GM21576 (cell line): Measurements from ENCODE around the gene EDN3.
"Not testable (repeated sequence)": the region's sequence is repeated elsewhere in the genome, so short reads cannot be mapped to it uniquely, and the experiment has no call there.

Experiments used
- ATAC-seq: cut with Tn5 transposase; IDR thresholded peaks from one replicate; pipeline ENCODE4 v1.9.1; 2021; ENCODE audit warnings: mild to moderate bottlenecking, moderate library complexity; ENCODE audit not compliant: unreplicated experiment

Gene EDN3

DNA sequence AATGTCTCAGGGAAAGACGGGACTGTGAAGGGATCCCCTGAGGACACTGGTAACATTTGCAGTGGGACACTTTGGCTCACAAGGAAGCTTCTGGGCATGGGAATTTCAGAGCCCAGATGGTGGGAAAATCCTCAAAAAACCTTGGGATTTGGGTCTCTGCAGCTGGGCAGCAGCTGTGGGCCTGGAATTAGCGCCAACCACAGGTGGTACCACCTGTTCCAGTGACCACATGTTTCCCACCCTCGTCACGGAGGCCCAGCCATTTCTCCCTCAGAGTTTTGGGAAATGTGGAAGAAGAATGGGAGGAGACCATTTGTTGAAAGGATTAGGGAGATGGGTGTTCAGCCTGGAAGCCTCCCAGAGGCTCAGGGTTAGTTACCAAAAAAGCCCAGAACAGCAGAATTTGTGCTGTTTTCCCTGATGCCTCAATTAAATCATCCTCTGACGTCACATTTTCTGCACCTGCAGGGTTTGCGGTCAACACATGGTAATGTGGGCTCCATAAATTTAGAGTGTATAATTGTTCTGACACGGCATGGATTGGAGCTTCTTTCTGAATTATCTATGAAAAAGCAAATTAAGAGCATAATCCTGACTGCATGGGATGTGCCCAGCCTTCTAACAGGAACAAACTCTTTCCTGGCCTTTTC is 34.4 kb downstream of the EDN3 start:
- no peak for ATAC-seq

DNA sequence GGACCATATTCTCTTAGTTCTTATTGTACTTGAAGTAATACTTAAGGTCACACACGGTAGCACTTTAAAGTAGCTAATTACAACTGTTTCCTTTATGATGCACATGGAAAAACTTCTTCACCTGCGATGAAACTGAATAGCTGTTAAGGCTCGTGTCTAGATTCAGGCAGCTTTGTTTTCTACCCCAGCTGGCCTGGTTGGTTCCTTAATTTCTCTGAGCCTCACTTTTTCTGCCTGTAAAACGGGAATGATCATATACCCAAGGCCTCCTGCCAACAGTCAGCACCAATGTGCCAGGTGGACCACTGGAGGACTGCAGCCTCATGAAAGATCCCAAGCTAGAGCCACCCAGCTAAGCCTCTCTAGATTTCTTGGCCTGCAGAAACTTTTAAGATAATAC is 35.0 kb downstream of the EDN3 start:
- ATAC-seq, result no peak

DNA sequence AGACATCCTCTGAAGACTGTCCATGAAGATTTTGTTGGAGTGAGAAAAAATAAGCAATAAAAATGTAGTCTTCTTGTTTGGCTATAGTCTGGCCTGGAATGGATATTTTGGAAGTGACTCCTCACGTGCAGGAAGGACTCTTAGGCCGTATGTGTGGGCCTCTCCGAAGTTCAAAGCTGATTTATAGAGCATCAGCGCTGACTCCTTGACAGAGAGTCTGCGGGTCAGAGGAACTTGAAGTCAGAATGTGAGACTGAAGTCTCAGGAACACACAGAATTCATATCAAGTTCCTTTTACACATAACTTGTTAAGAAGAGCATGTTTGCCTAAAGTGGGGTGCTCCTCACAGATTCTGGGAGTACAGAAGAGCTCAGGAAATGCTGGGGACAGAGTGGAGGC is 36.1 kb downstream of the EDN3 start:
- no peak for ATAC-seq

DNA sequence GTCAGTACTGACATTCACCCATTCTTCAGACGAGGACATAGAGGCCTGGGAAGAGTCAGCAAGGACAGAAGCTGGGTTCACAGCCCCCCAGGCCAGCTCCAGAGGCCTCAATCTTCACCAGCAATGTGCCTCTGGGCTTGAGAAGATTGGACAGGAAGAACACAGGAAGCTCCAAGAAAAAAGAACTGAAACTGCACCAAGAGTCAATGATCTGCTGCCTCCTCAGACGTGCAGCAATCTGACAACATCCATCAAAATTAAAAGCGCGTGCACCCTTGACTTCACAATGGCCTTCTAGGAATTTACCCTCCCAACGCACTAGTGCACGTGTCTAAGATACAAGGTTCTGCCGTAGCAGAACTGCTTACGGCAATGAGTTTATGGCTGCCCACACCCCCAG is 38.0 kb downstream of the EDN3 start:
- not testable (repeated sequence) for ATAC-seq

DNA sequence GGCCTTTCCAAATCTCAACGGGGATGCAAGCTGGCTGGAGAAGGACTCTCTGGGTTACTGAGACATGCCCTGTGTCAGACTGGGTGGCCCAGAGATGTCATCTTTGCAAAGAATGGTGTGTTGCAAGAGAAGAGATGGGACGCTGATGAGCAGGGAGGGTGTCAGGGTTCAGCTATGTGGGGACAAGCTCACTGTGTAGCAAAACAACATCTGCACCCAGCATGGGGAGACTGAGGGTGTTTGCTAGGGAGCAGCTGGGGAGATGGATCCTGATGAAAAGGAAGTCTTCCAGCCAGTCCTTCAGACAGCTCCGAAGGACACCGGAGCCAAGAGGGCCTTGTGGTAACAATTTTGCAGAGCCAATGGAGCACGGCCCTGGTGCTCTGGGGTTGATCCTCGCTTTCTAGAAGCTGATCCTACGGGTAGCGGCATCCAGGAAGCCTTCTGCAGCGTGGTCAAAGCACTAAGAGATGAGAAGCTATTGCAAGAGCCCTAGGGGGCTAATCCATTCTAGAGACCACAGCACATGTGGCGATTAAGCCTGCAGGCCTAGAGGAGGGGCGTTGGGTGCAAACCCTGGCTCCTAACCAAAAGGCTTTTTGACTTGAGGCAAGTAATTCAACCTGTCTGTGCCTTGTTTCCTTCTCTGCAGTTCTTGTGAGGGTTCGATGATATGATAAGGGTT is 39.9 kb downstream of the EDN3 start:
- ATAC-seq, result no peak

DNA sequence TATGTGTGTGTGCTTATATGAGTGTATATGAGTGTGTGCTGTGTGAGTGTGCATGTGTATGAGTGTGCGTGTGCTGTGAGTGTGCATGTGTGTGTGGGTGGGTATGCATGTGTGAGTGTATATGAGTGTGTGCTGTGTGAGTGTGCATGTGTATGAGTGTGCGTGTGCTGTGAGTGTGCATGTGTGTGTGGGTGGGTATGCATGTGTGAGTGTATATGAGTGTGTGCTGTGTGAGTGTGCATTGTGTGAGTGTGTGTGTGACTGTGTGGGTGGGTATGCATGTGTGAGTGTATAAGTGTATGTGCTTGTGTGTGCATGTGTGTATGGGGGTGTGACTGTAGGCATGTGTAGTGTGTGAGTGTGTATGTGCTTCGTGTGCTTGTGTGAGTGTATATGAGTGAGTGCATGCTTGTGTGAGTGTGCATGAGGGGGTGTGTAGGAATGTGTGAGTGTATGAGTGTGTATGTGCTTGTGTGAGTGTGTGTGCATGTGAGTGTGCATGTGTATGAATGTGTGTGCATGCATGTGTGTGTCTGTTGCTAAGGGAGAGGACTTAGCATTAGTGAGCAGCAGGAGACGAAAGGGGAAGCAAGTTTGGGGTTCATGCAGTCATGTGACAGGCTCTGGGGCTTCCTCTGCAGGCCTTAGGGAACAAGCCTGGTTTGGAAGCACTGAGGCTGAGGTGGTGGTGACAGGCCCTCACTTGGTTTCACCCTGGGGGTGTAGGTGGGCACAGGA is 41.0 kb downstream of the EDN3 start:
- not testable (repeated sequence) for ATAC-seq

DNA sequence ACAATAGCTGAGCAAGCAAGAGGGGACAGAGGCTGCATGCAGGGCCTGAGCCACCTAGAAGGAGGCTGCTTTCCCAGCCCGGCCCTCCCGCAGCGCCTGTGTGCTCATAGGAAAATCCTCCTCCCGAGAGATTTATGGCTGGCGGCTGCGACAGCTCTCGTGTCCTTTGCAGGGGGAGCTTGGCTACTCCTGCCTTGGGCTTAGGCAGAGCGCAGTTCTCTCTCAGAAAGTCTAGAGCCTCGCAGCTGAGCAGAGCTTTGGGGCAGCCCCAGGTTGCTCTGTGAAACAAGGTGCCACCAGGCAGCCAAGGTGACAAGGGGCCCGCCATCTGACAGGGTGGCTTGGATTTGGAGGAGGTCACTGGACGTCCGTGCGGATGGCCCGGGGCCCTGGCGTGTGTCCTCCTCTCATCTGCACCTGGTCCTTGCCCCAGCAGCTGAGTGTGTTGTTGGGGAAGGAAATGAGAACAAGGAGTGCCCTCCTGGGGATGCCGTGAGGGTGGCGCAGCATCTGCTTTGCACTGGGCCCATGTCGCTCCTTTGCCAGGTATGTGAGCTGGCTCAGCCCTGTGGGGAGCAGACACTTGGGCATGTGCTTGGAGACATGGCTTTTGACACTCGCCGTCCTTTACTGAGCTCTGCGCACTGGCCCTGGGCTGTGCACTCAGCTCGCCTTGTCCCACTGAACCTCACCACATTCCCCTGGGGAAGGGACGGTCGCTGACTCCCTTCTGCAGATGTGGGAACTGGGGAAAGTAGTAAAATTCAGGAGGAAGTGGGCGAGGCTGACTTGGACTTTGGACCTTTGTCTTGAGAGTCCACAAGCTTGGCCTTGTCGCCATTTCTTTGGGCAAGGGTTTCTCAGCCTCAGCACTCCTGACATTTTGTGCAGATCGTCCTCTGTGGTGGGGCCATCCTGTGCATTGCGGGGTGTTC is 41.9 kb downstream of the EDN3 start:
- ATAC-seq, result no peak

DNA sequence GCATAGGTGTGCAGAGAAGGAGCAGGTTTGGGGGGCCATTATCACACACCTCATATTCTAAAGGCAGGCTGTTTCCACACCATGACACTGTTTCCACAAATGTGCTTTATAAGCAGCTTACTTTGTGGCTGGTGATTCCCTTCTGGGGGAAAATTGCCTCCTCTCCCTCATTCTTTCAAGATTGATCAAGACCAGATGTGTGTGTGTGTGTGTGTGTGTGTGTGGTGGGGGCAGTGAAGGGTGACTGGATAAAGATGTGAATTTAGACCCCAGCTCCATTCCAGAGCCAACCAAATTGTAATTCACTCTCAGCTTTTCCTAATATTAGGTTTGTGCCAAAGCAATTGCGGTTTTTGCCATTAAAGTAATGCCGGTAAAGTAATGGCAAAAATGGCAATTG is 45.6 kb downstream of the EDN3 start:
- no peak for ATAC-seq

DNA sequence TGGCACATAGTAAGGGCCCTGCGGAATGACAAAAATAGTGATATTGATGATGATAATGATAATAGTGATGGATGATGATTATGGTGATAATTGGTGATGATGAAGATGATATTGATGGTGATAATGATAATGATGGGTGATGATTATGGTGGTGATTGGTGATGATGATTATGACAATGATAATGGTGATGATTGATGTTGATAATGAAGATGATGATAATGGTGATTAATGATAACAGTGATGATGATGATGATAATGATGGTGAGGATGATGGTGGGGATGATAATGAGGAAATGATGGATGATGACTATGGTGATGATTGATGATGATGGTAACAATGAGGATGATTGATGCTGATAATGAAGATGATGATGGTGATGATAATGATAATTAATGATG is 48.9 kb downstream of the EDN3 start:
- no peak for ATAC-seq

DNA sequence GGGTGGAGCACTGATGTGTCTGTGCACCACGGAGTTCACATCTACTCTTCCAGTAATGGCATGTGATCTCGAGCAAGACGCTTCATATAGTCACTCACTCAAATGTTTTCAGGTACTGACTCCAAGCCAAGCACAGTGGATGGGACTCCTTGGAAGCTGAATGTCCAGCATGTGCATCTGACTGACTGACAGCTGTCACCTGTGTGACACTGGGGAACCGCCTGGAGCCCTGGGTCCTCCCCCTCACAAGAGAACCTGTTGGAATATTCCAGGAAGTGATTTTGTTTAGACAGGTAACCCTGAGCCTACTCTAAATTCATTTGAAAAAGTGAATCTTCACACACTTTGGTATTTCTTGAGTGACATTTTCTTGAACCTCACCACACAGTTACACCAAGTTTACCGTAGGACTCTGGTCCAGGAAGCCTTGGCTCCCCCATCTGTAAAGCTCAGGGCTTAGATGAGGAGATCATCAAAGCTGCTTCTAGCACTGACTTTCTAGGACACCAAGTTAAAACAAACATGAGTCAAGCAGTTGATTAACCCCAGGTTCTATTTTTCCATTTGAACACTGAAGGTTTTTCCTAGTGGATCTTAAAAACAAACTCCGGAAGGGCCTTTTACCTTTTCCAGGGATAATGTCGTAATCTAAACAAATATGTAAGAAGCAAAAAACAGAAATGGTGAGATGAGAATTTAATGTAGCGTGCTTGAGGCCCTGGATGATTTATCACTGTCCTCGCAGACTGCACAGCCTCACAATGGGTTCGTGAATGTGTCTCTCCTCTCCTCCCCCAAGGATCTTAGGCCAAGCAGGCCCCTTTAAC is 50.1 kb downstream of the EDN3 start:
- no peak for ATAC-seq

DNA sequence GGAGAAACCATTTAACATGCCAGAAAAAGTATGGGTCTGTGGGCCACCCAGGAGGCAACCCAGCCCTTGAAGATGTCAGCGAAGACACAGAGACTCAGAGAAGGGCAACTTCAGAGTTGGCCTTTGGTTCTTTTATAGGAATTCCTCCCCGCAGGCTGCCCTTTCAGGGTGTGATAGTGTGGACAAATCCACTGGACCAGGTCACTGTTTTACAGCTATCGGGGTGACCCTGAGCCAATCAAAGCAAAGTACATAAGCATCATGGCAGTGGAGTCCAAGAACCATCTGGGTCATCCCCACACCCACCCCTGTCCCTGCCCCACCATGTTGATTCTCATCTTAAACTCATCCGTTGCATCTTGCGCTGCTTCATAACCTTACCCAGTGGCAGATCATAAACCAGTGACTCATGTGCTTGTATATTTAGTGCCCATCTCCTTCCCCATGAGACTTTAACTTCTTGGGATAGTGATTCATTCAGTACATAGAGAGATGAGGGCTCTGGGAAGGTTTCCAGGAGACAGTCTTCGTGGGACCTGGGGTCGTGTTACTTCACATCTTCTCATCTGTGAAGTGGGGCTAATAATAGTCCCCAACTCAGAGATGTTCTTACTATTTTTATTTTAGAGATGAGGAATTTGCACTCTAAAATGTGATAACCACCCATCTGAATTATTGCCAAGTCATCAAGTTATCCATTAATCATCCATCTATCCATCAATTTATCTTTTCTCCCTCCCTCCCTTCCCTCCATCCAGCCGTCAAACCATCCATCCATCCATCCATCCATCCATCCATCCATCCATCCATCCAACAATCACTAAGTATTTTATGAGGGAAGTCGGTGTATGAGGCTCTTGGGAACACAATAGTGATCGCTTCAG is 51.0 kb downstream of the EDN3 start:
- ATAC-seq, result no peak

DNA sequence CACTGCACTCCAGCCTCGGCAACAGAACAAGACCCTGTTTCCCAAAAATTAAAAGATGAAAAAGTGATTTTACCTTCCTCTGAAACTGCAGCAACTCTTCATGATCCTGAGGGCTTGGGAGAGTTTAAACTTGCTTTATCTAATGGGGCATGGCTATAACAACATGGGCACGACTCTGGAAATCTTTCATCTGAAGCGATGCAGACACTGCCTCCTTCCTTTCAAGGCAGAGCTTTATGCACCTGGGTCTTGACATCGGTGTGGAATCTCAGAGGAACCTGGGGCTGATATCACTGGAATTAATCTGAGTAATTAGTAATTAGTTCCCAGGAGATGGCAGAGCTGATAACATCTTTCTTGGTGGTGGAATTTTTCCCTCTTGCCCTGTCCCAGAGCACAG is 52.1 kb downstream of the EDN3 start:
- ATAC-seq, result no peak

DNA sequence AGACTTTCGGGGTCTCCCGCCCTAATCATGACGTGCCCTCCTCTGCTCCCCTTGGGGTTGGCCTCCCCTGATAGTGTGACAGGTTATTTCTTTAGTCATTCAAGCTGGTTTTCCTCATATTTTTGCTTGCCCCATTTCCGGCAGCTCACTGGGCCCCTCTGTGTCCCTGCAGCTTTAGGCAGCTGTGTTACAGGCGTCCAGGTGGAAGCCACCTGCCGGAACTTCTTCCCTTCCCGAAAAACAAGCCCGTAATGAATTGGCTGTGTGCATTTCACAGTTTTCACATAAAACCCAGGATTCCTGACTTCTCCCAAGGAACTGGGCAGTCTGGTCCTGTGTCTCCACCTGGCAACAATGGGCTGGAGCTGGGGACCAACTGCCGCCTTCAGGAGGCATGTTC is 52.6 kb downstream of the EDN3 start:
- ATAC-seq, result no peak

DNA sequence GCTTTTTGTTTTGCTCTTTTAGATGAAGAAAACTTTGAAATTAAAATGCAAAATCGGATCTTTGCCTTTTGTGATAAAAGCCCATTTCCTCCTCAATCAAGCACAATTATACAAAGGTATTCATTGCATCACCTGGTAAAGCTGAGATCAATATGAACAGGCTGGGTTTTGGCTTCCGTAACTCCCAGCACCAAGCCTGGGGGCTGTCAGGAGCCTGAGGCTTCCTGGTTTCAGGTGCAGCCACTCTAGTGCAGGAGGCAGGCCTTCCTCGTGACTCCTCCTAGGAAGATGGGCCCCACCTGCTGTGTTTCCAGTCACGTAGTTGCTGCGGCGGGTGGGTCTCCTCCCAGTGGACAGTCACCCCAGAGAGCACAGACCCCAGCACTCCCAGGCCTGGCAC is 54.0 kb downstream of the EDN3 start:
- no peak for ATAC-seq

DNA sequence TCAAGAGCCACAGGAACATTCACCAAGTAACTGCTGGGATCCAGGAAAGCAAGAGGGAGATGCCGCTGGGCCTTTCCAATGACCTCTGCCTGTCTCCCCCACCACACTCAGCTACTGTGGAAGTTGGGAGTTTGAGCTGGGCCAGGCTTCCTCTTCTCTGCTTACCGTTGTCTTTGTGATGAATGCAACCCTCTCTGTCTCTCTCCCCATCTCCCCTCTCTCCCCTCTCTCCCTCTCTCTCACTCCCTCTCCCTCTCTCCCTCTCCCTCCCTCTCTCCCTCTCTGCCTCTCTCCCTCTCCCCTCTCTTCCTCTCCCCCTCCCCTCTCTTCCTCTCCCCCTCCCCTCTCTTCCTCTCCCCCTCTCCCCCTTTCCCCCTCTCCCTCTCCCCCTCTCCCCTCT is 54.8 kb downstream of the EDN3 start:
- ATAC-seq, result no peak

DNA sequence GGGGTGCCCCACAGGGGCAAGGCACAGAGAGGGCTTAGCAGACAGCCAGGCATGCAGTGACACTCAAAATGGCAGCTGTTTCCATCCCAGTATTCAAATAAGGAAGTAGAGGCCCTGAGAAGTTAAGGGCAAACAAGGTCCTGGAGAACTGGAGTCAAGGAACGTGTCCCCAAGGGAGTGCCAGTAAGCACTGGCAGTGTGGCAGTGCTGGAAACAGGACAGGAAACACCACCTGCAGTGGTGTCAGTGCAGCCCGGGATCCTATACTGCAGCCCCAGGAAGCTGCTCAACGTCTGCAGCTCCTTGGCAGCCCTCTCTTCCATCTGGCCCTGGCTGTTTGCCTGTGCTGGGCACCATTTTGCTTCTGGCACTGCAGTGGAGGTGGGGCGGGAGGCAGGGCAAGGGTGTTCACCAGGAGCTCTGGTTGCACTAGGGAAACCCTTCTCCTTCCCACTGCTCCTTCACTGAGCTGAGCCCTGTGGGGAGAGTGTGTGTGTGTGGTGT is 56.3 kb downstream of the EDN3 start:
- ATAC-seq, result no peak

DNA sequence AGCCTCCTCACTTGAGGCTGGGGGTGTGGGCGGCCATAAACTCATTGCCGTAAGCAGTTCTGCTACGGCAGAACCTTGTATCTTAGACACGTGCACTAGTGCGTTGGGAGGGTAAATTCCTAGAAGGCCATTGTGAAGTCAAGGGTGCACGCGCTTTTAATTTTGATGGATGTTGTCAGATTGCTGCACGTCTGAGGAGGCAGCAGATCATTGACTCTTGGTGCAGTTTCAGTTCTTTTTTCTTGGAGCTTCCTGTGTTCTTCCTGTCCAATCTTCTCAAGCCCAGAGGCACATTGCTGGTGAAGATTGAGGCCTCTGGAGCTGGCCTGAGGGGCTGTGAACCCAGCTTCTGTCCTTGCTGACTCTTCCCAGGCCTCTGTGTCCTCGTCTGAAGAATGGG is 58.4 kb downstream of the EDN3 start:
- ATAC-seq, result not testable (repeated sequence)

DNA sequence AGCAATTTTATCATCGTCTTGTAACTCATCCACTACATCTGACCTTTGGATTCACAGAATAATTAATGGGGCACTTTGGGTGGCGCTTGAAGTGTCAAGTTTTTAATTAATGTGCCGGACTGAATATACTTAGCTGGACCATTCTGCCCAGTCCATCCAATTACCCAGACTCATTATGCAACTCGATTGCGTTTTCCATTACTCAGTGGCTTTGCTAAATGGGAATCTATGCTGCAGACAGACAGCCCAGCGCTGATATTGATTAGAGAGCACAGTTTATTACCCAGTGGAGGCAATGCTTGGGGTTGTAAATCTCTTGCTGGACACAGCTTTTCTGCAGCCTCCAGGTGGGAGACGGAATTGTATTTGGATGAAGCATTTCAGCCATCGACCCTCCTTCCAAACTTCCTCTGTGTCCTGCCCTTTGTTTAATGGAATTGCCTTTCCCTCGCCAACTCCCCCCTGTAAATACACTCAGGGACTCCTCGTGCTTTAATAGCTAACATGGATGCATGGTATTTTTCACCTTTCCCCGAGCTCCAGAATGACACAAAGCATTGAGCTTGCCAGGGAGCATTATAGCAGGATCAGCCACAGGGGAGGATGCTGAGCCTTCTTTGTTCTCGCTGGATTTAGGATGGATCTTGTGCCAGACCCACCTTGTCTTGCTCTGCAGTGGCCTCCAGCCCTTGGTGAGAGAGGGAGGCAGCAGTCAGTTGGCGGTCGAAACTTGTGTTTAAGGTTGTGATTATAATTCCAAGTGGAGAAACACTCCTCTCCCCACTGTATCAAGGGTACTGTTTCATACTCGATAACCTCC is 59.7 kb downstream of the EDN3 start:
- no peak for ATAC-seq
